Endometrial microvascular endothelial cells (primary cell): ENCODE measurements around the gene RETSAT. TPM values are rescaled to one million over a fixed set of nuclear protein-coding genes. Genes with fewer than 3 reads are reported as not detected.
"Not testable (repeated sequence)": the region's sequence is repeated elsewhere in the genome, so short reads cannot be mapped to it uniquely, and the experiment has no call there.

Experiments used
- in situ Hi-C: cut with HindIII; loops from 2 replicates; pipeline ENCODE4 v1.10.0; 2017; ENCODE audit warnings: low sequenced_read_pairs, low pct_unique_long_range_greater_than_20kb; ENCODE audit errors: inconsistent ontology term
- total RNA-seq: library from RNA; depleted of rRNA; stranded (reverse); fragments of >200 nt; gene quantifications from one replicate; pipeline ENCODE4 v1.2.3, GENCODE V29; 2015; ENCODE audit errors: inconsistent ontology term

Gene RETSAT
- total RNA-seq, 1 donor from 2014 or later, result 49.0 TPM

DNA sequence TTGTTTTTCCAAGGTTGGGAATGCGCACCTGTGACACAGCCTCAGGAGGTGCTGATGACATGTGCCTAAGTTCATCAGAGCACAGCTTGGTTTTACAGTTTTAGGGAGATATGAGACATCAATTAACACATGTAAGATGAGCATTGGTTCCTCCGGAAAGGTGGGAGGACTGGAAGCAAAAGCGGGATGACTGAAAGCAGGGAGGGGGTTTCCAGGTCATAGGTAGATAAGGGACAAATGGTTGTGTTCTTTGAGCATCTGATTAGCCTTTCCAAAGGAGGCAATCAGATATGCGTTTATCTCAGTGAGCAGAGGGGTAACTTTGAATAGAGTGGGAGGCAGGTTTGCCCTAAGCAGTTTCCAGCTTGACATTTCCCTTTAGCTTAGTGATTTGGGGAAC is 29.5 kb upstream of the RETSAT start:
- in situ Hi-C loops, result no loop called here

DNA sequence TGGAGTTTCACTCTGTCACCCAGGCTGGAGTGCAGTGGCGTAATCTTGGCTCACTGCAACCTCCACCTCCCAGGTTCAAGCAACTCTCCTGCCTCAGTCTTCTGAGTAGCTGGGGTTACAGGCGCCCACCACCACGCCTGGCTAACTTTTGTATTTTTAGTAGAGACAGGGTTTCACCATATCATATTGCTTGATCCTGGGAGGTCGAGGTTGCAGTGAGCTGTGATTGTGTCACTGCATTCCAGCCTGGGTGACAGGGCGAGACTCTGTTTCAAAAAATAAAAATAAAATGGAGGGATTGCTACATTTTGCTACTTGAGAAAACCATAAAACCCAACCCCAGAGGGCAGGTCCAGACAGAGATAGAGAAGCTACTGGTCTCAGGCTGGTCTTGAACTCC is 28.8 kb upstream of the RETSAT start:
- in situ Hi-C loops, result not testable (repeated sequence)

DNA sequence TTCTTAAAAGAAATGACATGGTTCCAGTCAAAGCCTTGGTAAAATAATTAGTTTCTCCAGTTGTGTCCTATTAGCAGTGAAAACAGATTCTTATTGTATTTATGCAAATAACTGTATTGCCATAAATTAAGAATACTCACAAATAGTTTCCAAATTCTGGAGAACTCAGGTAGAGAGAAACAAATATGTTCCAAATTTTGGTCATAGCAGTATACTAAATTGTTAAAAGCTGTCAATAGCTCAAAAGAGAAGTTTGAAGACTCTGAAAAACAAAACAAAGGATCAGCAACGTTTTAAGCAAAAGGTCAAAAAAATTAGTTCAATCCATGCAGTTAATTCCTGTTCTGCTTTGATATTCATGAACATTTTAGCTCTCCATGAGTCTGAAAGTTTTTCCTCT is 25.7 kb upstream of the RETSAT start:
- in situ Hi-C loops, result no loop called here

DNA sequence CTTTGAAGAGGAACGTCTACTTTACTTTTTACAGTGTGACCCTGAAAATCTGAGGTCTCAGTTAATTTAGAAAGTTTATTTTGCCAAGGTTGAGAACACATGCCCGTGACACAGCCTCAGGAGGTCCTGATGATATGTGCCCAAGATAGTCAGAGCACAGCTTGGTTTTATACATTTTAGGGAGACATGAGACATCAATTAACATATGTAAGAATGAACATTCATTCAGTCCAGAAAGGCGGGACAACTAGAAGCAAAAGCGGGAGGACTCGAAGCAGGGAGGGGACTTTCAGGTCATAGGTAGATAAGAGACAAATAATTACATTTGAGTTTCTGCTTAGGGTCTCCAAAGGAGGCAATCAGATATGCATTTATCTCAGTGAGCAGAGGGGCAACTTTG is 23.9 kb upstream of the RETSAT start:
- in situ Hi-C loops, result no loop called here

DNA sequence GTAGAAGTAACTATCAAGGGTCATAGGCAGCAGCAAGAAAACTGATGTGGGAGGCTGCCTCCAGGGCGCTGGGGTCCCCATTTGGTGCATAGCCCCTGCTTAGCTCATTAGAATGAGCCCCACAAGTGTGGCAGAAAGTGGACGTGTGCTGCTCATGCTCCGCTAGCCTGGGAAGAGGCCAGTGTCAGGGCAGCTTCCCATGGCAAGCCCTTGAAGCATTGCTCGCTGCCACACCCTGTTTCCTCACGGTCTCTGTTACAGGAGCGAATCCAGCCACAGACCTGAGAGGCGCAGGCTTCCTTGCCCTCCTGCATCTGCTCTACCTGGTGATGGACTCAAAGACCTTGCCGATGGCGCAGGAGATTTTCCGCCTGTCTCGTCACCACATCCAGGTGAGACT is 22.8 kb upstream of the RETSAT start:
- in situ Hi-C loops, result no loop called here

DNA sequence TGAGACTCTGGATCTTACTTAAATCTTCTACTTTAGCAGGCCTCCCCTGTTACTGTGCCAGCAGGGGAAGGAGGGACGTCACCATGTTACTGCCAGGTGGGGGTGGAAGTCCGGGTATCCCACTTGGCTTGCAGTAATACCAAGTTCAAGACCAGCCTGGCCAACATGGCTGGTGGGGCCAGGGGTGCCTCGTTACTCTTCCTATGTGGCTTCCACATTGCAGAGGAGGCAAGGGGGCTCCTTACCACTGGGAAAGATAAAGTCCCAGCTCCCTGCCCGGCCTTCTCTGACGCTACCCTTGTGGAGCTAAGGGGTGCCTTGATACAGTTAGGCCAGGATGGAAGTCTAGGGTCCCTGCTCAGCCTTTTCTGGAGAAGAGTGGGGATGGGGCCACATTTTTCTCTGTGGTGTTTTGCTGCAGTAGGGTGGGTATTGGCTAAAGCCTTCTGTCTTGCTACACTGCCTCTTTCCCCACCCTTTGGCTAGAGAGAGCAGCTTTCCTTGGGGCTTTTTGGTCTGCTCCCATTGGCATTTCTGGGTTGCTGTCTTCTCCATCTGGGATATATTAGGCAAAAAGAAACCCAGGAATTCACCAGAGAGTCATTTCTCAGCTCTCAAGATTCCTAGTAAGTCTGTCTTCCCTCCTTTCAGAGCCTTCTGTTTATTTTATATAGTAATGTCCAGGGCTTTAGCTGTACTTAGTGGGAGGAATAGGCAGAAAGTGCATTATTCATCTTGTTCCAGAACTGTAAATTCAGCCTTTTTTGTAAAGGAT is 22.1 kb upstream of the RETSAT start:
- in situ Hi-C loops, result no loop called here

DNA sequence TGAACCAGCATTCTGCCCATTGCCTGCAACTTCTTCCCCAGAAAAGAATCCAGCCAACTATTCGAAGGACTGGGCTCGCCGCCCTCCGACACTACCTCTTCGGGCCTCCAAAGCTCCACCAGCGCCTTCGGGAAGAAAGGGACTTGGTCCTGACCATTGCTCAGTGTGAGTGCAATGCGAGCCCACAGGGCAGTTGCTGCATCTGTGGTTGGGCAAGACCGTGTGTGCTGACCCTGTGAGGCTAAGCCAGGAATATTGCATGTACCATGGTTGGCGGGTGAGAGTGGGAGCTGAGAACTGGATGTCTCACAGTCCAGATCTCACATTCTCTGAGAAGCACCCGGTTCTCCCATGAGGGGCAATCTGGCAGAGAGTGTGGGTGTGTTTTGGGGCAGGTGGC is 16.7 kb upstream of the RETSAT start:
- in situ Hi-C loops, result no loop called here

DNA sequence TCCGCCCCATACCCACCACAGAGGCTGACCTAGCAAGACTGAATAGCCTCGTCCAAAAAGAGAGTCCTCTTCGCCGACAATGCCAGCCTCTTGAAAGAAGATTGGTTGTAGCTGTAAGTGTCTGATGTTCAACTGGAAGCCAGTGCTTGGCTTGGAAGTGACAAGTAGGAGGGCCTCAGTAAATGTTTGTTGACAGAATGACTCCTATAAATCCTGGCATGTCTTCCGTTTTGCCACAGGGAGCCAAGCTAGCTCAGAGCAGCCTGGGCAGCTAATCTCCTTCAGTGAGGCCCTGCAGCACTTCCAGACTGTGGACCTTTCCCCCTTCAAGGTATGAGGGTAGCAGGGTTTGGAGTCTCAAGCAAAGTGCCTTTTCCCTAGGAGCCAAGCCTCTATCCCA is 15.2 kb upstream of the RETSAT start:
- in situ Hi-C loops, result no loop called here

DNA sequence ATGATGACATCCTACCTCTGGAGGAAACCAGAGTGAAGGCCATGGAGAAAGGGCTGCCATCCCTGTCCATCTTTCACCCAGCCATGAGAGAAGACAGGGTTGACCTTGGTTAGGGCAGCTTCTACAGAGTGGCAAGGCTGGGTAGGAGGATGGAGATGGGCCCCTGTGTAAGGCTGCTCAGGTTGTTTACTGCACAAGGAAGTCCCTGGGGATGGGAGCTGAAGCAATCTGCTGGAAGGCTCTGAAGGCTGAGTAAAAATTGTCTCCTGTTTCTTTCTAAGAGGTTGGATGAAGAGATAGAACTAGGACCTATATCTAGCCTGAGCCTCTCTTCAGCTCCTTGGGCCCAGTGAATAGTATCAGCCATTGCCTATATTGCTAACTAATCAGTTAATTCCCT is 14.6 kb upstream of the RETSAT start:
- in situ Hi-C loops, result no loop called here

DNA sequence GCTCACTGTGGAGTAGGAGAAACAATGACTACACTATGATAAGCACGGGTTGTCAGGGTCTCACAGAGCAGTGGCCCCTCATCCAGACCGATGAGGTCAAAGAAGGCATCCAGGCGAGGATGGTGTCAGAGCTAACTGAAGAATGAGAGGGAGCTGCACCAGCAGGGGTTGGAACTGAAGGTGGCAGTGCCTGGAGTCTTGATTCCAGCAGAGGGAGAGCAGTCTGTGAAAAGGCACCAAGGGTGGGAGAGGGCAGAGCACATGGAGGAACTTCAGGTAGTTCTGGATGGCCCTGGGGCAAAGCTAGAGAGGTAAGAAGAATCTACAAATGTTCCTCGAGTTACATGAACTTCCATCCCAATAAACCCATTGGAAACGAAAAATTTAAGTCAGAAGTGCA is 12.9 kb upstream of the RETSAT start:
- in situ Hi-C loops, result no loop called here

DNA sequence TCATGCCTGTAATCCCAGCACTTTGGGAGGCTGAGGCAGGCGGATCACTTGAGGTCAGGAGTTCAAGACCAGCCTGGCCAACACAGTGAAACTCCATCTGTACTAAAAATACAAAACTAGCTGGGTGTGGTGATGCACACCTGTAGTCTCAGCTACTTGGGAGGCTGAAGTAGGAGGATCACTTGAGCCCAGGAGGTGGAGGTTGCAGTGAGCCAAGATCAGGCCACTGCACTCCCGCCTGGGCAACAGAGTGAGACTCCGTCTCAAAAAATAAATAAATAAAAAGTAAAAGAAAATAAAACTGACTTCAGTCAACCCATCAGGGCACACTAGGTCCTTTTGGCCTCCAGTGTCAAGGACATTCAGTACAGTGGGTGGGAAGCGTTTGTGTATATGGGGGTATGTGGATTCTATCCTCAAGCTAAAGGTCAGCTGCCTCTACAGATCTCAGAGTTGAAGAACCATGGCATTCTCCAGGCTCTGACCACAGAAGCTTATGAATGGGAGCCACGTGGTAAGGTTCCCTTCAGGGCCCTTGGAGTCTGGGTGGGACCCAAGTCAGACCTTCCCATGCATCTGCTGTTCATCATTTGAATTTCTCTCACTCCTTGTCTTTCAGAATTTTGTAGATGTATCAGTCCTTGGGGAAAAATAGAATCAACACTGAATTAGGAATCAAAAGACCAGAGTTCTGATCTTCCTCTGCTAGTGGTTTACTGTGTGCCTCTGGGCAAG is 8.5 kb upstream of the RETSAT start:
- in situ Hi-C loops, result not testable (repeated sequence)

DNA sequence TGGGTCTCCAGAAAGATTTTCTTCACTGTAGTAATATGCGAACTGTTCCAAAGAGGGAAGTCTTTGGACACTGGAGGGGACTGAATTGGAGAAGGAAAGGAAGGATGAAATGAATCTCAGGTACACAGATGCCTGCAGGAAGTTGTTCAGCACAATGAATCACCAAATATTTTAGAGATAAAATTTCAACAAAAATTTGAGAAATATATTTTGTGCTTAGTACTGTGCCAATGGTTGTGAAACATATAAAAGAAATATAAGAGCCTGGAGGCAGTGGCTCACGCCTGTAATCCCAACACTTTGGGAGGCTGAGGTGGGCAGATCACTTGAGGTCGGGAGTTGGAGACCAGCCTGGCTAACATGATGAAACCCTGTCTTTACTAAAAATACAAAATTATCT is 3.4 kb upstream of the RETSAT start:
- in situ Hi-C loops, result no loop called here

DNA sequence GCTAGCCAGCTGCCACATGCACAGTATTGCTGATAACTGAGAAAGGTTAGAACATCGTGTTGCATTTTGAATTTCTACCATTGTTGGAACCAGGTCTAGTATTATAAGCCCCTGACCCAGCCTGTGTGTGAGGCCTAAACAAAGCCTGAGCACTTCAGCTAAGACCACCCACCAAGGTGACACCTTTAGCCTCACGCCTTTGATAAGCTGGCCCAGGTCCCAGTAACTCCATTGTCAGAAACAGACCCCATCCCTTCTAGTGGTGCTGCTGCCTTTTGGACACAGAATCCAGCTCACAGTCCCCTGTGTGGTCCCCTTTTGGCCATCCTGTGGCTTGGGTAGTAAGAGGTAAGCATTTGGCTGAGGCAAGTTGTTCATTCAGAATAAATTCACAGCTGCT is 1.9 kb upstream of the RETSAT start:
- in situ Hi-C loops, result no loop called here

DNA sequence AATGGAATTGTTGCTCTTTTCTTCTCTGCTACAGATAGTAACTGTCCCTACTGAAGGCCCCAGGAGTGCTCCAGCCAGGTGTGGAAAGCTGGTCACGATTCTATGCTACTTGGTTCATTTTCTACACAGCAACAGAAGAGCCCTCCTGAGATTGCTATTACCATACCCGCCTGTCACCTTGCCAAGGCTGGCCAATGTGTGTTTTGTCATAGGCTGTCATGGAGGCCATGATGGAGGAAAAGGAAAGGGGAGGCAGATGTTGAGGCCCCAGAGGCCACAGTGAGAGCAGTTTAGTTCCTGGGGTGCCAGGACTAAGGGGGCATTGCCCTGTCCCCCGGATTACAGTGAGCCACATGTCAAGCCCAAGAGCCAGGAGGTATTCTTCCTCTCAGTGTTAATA is 1.2 kb upstream of the RETSAT start:
- in situ Hi-C loops, result no loop called here

DNA sequence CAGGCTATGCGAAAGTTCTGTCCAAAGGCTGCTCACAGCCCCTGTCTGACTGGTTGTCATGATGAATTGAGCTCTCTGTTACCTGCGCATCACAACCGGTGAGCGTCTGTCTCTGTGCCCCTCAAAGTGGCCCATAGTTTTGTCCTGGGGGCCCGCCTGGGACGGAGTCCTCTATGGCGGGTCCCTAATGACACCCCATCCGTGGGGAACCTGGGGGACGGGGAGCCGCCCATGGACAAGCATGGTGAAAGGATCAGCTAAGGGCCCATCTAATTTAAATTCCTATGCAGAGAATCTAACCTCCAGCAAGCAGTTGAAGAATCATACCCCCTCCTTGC is 714 bp upstream of the RETSAT start:
- in situ Hi-C loops, result no loop called here

DNA sequence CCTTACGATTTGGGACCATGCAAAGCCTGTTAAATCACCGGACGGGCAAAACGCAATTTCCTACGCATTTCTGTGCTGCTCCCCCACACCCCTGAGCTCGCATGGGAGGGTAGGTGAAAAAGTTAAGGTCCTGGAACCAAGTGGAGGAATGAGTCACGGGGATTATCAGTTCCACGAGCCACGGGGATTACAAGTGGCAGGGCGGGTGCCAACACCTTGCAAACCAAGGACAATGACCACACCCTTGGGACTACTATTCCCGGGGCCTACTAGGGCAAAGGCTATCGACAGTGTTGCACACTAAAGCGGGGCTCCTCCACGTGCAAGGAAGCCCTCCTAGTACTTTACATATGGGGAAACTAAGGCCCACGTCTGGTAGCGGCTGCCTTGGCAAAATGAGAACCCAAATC is 447 bp downstream of the RETSAT start:
- in situ Hi-C loops, result no loop called here

DNA sequence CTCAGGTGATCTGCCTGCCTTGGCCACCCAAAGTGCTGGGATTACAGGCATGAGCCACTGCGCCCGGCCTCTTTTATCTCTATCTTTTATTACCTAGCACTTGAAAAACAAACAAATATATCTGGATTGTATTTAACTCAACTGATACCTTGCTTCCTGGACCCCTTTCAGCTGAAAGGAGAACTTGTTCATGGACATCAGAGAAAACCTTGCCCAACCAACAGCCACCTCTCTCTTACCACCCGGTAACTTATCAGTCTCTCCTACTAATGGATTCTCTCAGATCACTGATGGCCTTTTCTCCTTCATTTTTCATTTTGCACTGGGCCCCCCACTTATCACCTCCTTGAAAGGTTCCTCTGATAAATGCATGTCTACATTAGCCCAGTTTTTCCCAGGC is 6.7 kb downstream of the RETSAT start:
- in situ Hi-C loops, result no loop called here

DNA sequence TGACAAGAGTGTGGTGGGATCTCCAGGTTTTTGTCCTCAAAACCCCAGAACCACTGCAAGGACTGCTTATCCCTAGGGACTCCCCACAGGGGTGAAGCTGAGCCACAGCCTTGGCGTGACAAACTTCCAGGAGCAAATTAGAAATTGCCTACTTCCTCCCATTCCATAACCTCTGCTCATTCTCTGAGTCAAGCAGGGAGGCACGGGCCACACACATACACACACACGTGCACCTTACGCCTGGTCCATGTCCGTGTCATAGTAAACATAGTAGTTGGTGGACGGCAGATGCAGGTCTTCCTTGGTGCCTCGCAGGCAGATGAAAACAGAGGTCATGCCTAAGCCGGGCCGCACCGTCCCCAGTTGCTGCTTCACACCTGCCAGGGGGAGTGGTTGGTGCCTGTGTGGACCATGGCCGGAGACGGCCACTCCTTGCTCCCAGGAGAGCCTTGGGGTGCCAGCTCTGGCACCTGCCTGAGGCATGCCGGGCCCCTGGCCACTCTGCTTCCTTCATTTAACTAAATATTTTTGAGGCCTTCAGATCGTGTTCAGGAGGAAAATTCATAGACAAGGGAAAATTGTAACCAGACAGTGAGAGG is 9.9 kb downstream of the RETSAT start:
- in situ Hi-C loops, result no loop called here

DNA sequence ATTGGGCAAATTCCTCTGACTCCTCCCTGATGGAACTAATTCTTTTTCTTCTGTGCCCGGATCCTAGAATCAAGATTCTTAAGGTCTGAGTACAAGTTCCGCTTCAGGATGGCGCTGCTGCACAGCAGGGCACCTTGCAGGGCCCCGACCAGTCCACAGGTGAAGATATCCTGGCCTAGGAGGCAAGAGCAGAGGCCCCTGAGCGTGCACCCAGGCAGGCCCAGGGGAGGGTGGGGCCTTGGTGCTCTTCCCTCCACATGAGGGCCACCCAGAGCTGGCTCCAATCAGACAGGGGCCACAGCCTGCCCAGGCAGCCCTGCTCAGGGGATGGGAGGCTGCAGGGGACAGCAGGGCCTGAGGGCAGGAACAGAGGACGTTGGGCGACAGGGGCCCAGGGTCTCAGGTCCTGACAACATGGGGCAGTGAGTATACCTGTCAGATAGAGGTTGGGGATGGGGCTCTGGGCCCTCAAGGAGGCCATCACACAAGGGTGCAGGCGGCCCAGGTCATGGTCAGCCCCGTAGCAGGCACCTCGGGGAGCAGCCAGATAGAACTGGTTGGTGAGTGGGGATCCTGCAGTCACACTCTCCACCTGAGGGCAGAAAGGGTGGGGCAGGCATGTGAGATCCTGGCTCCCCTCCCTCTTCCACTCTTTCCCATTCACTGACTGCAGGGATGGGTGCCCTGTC is 11.0 kb downstream of the RETSAT start:
- in situ Hi-C loops, result not testable (repeated sequence)

DNA sequence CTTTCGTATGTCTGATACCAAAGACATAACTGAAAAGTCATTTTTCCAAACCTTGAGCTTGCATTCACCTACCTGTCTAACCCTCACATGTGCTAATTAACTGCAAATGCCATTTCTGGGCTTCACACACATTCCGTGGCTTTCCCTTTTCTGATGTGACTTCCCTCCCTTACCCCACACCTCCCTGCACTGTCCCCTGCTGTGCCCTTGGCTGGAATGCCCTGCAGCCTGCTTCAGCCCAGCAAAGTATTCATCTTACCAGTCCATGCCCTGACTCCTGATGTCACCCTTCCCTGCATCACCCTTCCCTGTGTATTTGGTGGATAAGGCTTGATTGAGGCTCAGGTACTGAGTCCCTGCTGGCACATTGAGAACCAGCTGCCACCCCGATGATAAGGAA is 12.2 kb downstream of the RETSAT start:
- in situ Hi-C loops, result no loop called here
